ENCODE data around the gene GTPBP1.
A peak's percentile ranks its signal among the peaks of the same experiment; 100 is the strongest.

GTPBP1 gene

GRCh38 chr22:38761202-38762162, 55.7 kb downstream of the GTPBP1 start:
- DNase-seq: no peak

GRCh38 chr22:38762551-38762983, 56.8 kb downstream of the GTPBP1 start:
- DNase-seq: peak; percentile 81 to 85

GRCh38 chr22:38766076-38766777, 60.5 kb downstream of the GTPBP1 start:
- DNase-seq: peak; percentile 40 to 80

DNA sequence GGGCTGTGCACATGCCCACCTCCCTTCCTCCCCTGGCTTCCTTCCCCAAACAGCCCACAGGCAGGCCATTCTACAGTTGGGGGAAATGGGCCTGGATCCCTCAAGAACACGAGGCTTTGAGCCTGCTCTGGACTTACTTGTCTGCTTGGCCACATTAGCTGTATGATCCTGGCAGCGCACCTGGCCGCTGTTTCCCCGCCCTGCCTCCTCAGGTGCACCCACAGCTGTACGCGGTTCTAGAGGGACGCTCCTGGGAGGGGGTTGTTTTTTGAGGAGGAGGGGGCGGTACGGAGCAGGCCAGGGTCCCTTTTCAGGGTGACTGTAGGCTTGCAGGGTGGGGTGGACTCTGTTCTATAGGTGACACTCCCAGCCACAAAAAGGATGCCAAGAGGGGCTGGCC, 61.6 kb downstream of the GTPBP1 start:
- no peak for DNase-seq

- no peak for DNase-seq
These were observed 62.3 kb downstream of the GTPBP1 start for GRCh38 chr22:38768036-38768435.

- DNase-seq: no peak
These were observed 64.7 kb downstream of the GTPBP1 start for GRCh38 chr22:38770257-38770949.

DNA sequence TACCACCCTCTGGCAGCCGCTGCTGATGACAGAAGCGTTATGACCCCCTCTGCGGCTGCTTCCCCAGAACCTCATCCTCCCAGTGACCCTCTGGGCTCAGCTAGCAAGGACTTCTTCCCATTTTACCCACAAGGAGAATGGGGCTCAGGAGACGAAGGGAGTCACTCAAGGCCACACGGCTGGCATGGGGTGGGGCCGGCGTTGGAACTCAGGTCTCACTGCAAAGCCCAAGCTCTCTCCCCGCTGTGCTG, 66.8 kb downstream of the GTPBP1 start:
- no peak for DNase-seq

DNA sequence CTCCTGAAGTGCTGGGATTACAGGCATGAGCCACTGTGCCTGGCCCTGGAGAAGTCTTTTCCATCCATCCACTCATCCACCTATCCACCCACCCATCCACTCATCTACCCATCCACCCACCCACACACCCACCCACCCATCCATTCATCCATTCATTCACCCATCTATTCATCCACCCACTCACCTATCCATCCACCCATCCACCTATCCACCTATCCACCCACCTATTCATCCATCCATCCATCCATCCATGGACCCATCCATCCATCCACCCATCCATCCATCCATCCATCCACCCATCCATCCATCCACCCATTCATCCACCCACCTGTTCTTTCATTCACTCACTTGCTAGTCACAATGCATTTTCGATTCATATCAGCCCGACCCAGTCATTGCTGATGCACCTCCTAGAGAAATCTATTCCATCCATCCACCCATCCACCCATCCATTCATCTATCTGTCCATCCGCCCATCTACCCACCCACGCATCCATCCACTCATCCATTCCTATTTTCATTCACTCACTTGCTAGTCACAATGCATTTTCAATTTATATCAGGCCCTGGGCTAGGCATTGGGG, 67.7 kb downstream of the GTPBP1 start:
- DNase-seq: no peak

DNA sequence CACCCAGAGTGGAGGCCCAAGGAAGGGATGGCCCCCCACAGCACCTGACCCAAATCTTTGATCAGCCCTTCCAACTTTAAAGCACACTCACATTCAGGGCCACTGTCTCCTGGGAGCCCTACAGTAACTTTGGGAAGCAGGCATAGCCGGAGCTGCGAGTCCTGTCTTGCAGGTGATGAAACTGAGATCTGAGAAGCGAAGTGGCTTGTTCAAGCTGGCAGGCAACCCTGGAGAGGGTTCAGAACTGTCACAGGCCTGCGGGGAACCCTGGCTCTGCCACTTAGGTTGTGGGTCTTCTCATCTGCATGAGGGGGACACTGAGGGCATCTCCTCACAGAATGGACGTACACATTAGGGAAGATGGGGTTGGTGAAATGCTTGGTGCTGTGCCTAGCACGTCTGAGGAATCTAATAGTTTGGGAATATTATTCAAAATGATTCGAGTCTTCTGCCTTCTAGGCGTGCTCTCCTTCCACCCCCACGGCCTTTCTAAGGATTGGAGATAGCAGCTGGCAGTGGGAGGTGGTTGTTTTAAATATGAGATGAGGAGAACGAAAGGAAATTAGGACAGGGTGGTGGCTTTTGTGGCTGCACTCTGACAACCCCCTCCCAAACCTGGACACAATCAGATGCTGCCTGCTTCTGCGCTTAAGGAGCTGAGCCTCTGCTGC, 68.9 kb downstream of the GTPBP1 start:
- no peak for DNase-seq

DNA sequence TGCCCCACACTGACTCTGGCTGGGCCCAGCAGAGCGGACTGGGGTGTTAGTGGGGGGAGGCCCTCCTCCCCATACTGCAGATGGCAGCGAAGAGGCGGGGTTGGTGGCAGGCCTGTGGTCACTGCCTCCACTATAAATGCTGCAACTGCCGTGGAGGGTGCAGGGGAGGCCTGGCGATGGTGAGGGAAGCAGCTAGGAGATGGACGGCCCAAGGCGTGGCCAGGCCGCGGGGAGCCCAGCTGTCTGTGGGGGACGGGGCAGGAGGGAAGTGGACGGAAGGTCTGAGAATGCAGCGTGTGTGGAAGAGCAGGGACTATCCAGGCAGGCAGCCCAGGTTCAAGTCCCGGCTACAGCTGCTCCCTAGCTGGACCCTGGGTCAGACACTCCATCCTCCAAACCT, 69.9 kb downstream of the GTPBP1 start:
- no peak for DNase-seq

DNA sequence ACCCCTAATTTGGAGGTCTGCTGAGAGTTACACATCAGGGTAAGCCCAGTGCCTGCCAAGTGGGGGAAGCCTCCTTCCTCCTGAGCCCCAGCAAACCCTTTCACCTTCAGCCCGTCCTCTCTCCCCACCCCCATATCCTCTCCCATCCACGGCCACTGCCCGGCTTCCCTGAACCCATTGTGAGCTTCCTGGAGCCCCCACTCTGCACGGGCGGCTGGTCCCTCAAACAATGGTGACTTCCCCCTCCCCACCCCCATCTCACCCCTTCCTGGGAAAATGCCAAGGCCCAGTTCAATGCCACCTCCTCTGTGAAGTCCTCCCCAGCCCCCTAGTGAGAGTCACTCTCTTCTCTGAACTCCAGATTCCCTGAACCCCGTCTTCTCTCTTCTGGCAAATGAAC, 70.3 kb downstream of the GTPBP1 start:
- DNase-seq: no peak

DNA sequence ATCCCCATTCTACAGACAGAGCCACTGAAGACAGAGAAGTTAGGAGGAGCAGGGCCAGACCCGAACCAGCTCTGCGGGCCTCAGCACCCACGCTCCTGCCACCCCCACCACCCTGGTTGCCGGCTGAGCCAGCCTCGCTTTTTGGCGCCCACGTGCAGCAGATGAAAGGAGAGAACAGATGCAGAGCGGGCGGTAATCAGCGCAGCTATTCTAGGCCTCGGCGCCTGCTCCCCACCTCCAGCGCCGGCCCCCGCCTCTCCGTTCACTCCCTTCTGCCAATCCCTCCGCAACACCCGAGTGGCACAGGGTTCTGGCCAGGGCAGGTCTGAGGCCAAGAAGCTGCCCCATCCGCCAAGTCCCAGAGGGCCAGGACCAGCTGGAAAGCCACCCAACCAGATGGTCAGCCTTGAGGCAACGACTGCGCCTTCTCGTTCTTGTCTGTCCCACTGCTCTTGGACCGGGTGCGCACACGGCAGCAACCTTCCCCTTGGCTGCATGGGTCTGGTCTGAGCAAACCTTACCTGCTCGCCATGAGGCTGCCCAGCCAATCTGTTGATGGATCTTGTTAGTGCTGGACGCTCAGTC, 71.4 kb downstream of the GTPBP1 start:
- DNase-seq: no peak

DNA sequence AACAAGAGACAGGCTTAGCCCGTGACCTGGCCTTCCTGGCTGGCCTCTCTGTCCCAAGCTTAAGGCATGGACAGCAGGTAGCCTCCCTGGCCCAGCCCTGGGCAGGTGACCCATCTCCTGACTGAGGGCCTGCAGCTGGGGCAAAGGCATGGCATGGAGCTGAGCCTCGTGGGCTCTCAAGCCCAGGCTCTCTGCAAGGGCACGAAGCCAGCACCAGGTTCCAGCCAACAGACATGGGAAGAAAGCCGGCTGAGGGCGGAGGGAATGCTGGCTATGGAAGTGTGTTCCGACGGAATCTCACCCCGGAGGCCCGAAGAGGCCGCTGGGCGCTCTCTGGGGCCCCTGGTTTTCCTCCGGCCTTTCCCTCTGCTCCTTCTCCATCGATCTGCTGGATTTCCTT, 75.3 kb downstream of the GTPBP1 start:
- no peak for DNase-seq

- DNase-seq: no peak
These were observed 76.8 kb downstream of the GTPBP1 start for GRCh38 chr22:38782402-38783094.
